ENCODE data around the gene MRPS21.
"Not testable (repeated sequence)": the region's sequence is repeated elsewhere in the genome, so short reads cannot be mapped to it uniquely, and the experiment has no call there.

MRPS21 gene

DNA sequence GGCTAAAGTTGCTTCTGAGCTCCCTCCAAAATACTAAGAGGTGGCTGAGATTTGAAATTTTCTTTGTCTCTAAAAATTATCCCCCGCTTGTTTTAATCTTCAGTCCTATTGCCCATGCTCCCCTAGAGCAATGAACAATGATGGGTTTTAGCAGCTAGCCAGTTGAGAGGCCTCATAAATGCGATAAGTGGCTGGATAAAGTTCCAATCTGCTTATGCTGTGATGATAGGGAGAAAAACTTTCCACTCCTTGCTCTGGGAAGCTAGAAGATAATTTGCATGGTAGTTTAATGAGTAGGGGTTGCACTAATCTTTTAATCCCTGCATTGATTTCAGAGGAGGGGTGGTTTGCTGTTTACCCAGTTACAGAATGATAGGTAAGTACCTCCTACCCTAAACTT lies 18.1 kb downstream of the MRPS21 start:
- POLR2A ChIA-PET (ENCODE audit: low non-redundant PET) = no interaction called here
- CTCF ChIA-PET = no interaction called here
- no peak for DNase-seq (ENCODE audit: low spot score)
- TF ChIP-seq, protein P1, sequence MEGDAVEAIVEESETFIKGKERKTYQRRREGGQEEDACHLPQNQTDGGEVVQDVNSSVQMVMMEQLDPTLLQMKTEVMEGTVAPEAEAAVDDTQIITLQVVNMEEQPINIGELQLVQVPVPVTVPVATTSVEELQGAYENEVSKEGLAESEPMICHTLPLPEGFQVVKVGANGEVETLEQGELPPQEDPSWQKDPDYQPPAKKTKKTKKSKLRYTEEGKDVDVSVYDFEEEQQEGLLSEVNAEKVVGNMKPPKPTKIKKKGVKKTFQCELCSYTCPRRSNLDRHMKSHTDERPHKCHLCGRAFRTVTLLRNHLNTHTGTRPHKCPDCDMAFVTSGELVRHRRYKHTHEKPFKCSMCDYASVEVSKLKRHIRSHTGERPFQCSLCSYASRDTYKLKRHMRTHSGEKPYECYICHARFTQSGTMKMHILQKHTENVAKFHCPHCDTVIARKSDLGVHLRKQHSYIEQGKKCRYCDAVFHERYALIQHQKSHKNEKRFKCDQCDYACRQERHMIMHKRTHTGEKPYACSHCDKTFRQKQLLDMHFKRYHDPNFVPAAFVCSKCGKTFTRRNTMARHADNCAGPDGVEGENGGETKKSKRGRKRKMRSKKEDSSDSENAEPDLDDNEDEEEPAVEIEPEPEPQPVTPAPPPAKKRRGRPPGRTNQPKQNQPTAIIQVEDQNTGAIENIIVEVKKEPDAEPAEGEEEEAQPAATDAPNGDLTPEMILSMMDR (conservative IDR thresholded peaks at IDR 0.05; ENCODE audit: low read depth) = no peak
- H3K27ac ChIP-seq = no peak overlapping the region

GRCh38 chr1:150314691-150315090 lies 21.0 kb downstream of the MRPS21 start:
- DNase-seq (ENCODE audit: low spot score); CTCF ChIA-PET; H3K27ac ChIP-seq: not testable (repeated sequence)
- POLR2A ChIA-PET (ENCODE audit: low non-redundant PET) = interaction anchor here (0.6 kb wide), 1 partner anchor 23 kb away, joined by 3 read pairs; no protein-coding TSS in a partner anchor

GRCh38 chr1:150320667-150320978 lies 27.0 kb downstream of the MRPS21 start:
- ChIA-PET POLR2A (ENCODE audit: low non-redundant PET) (interaction anchor here (0.5 kb wide), 1 partner anchor 253 kb away, joined by 3 read pairs; no protein-coding TSS in a partner anchor), CTCF (interaction anchor here (0.6 kb wide), 1 partner anchor 638 kb away, joined by 3 read pairs; no protein-coding TSS in a partner anchor)
- no peak for DNase-seq (ENCODE audit: low spot score)
- TF ChIP-seq, protein P1 (conservative IDR thresholded peaks at IDR 0.05; ENCODE audit: low read depth) = no peak
- peak overlapping the region; percentile 88 for H3K27ac ChIP-seq

- H3K27ac ChIP-seq = peak overlapping the region; percentile 88
- ChIA-PET POLR2A (ENCODE audit: low non-redundant PET) (no interaction called here), CTCF (no interaction called here)
- TF ChIP-seq, protein P1 (conservative IDR thresholded peaks at IDR 0.05; ENCODE audit: low read depth) = no peak
- DNase-seq (ENCODE audit: low spot score) = no peak
Measured at GRCh38 chr1:150321826-150322166, 28.1 kb downstream of the MRPS21 start.

GRCh38 chr1:150322310-150322709 lies 28.6 kb downstream of the MRPS21 start:
- TF ChIP-seq, protein P1 (conservative IDR thresholded peaks at IDR 0.05; ENCODE audit: low read depth) = no peak
- POLR2A ChIA-PET (ENCODE audit: low non-redundant PET) = no interaction called here
- CTCF ChIA-PET = no interaction called here
- no peak overlapping the region for H3K27ac ChIP-seq
- DNase-seq (ENCODE audit: low spot score) = peak; percentile 20

- H3K27ac ChIP-seq = no peak overlapping the region
- TF ChIP-seq, protein P1 (conservative IDR thresholded peaks at IDR 0.05; ENCODE audit: low read depth) = no peak
- no peak for DNase-seq (ENCODE audit: low spot score)
- ChIA-PET CTCF (interaction anchor here (0.6 kb wide), 1 partner anchor 11 kb away, joined by 3 read pairs; no protein-coding TSS in a partner anchor), POLR2A (ENCODE audit: low non-redundant PET) (no interaction called here)
Measured at GRCh38 chr1:150332651-150333290, 39.1 kb downstream of the MRPS21 start.

DNA sequence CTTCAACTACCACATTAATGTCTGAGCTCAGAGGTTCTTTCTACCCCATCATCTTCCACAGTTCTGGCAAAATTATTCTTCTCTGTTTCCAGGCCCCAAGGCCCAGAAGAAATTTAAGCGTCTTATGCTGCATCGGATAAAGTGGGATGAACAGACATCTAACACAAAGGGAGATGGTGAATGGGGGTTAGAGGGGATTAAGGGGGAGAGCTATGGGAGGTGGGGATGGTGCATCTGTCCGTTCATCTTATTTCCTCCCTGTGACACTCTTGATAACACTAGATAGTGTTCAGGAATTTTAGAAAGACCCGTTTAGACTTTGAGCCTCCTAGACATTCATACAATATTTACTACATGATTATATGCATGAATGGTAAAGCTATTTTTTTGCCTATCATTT lies 52.7 kb downstream of the MRPS21 start:
- H3K27ac ChIP-seq = no peak overlapping the region
- ChIA-PET CTCF (interaction anchor here (0.7 kb wide), 1 partner anchor 1439 kb away, joined by 4 read pairs; no protein-coding TSS in a partner anchor), POLR2A (ENCODE audit: low non-redundant PET) (no interaction called here)
- TF ChIP-seq, protein P1 (conservative IDR thresholded peaks at IDR 0.05; ENCODE audit: low read depth) = no peak
- no peak for DNase-seq (ENCODE audit: low spot score)

Measured in RWPE1 (cell line).